IPS DF 6.9 (cell line): ENCODE data around the gene HDAC1.
"Not testable (repeated sequence)": the region's sequence is repeated elsewhere in the genome, so short reads cannot be mapped to it uniquely, and the experiment has no call there.

ENCODE experiments used
- DNase-seq: peaks from one replicate; pipeline ENCODE4 v3.0.0-alpha.2; 2013; ENCODE audit warnings: low read depth, low spot score
- H3K27ac ChIP-seq: one replicate; pipeline ENCODE4 v1.5.1; 2013; ENCODE audit warnings: low read length, control low read depth
- H3K27me3 ChIP-seq: 2 replicates; pipeline ENCODE4 v1.6.1; 2013; ENCODE audit warnings: mild to moderate bottlenecking, low read length; ENCODE audit not compliant: control insufficient read depth, insufficient read depth
- H3K36me3 ChIP-seq: 2 replicates; pipeline ENCODE4 v1.6.1; 2013; ENCODE audit warnings: low read length; ENCODE audit not compliant: control insufficient read depth, insufficient read depth
- H3K4me1 ChIP-seq: 2 replicates; pipeline ENCODE4 v1.6.1; 2013; ENCODE audit warnings: low read length; ENCODE audit not compliant: control insufficient read depth, insufficient read depth
- H3K4me3 ChIP-seq: 2 replicates; pipeline ENCODE4 v1.5.1; 2013; ENCODE audit warnings: mild to moderate bottlenecking, low read length
- H3K9me3 ChIP-seq: 2 replicates; pipeline ENCODE4 v1.6.1; 2013; ENCODE audit warnings: low read length, inconsistent platforms; ENCODE audit not compliant: control insufficient read depth, insufficient read depth
- WGBS: extraction: QIAGEN DNeasy Blood & Tissue Kit; methylation state at CpG from one replicate; pipeline ENCODE4 v1.1.7; 2013; ENCODE audit warnings: mixed read lengths, missing lambda C conversion rate; ENCODE audit not compliant: insufficient read length, insufficient coverage; 5-methylcytosine and 5-hydroxymethylcytosine counted together

HDAC1 gene

DNA sequence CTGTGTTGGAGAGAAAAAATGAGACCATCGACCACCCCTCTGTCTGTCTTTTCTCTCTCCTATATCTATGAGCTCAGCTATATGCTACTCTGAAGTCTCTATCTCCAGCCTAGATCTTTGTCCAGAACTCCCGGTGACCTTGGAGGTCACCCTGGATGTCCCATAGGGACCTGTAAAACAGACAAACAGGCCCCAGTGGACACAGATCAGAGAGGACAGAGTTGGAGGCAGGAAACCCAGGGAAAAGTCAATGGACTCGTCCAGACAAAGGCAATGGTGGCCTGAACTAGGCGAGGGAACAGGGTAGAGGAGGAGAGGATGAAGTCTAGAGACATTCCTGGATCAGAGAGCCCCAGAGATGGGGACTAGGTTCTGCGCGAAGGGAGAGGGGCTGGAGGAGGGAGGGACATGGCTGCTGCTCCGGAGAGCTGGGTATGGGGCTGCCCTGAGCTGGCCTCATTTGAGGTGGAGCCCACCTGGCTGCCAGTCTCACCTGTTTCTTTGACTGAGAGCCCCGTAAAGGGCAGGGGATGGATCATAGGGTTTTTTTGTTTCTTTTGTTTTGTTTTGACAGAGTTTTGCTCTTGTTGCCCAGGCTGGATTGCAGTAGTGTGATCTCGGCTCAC is 54.8 kb downstream of the HDAC1 start:
- Histone ChIP-seq H3K4me3 (no peak overlapping the region), H3K27ac (no peak overlapping the region), H3K27me3 (peaks cover 3% of the 10 kb centered on the region; the same call in 1 of the 2 replicates), H3K36me3 (no peaks in the 10 kb centered on the region), H3K4me1 (no peaks in the 10 kb centered on the region), H3K9me3 (peaks cover 2% of the 10 kb centered on the region; the same call in 1 of the 2 replicates)
- no CpG with 5 or more reads among the region's 9 CpGs for WGBS
- no peak for DNase-seq

DNA sequence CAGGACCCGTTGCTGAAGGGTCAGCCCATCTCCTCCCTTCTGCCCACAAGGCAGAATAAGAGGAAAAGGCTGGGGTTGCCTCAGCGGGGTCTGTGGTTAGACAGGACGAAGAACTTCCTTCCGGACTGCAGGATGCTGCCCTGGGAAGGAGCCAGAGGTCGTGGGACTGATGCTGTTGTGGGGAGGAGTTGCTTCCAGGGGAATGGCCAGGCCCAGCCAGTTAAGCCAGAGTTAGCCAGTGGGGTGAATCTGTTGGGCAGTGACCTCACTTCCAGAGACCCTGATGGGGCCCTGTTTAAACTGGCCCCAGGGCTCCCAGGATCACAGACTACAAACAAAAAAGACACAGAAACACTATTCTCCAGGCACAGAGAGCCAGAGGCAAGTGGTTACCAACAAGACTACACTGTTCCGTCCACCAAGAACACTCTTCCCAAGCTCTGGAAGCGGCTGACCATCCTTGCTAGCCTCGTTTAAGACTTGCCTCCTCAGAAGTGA is 57.4 kb downstream of the HDAC1 start:
- Histone ChIP-seq H3K36me3 (no peaks in the 10 kb centered on the region), H3K27me3 (peaks cover 3% of the 10 kb centered on the region; the same call in 1 of the 2 replicates), H3K27ac (no peak overlapping the region), H3K4me1 (no peaks in the 10 kb centered on the region), H3K9me3 (peaks cover 2% of the 10 kb centered on the region; the same call in 1 of the 2 replicates), H3K4me3 (no peak overlapping the region)
- DNase-seq, result no peak
- WGBS, result no CpG with 5 or more reads among the region's 8 CpGs

DNA sequence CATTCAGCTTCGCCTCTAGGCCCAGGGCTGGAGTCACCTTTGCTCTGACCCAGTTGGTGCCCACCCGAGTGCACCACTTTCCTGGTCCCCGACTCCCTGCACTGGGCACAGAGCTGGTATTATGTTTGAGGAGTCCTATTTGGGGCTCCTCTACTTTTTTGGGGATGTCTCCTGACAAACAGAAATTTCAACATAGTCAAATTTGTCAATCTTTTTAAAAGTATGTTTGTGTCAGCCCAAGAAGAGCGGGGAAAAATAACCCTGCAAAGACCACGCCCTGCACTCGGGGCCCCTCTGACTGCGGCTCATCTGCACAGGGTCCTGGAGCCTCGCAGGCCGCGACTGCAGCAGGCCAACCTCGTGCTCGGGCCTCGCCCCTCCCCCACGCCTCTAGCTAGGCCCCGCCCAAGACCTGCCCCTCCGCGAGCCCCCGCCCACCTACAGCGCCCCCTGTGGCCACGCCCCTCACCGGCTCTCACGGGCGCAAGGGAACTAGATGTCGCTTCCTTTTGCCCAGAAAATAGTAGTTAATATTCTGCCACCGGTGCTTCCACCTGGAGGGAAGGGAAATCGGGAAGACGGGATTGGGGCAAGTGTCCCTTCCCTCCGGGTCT is 59.0 kb downstream of the HDAC1 start:
- H3K36me3 ChIP-seq, result no peaks in the 10 kb centered on the region
- peak overlapping the region; percentile 73; the same call in 1 of the 2 replicates for H3K4me3 ChIP-seq
- peaks cover 2% of the 10 kb centered on the region; the same call in 1 of the 2 replicates for H3K9me3 ChIP-seq
- H3K4me1 ChIP-seq, result no peaks in the 10 kb centered on the region
- WGBS, result no CpG with 5 or more reads among the region's 28 CpGs
- H3K27ac ChIP-seq, result no peak overlapping the region
- H3K27me3 ChIP-seq, result peaks cover 3% of the 10 kb centered on the region; the same call in 1 of the 2 replicates
- no peak for DNase-seq

DNA sequence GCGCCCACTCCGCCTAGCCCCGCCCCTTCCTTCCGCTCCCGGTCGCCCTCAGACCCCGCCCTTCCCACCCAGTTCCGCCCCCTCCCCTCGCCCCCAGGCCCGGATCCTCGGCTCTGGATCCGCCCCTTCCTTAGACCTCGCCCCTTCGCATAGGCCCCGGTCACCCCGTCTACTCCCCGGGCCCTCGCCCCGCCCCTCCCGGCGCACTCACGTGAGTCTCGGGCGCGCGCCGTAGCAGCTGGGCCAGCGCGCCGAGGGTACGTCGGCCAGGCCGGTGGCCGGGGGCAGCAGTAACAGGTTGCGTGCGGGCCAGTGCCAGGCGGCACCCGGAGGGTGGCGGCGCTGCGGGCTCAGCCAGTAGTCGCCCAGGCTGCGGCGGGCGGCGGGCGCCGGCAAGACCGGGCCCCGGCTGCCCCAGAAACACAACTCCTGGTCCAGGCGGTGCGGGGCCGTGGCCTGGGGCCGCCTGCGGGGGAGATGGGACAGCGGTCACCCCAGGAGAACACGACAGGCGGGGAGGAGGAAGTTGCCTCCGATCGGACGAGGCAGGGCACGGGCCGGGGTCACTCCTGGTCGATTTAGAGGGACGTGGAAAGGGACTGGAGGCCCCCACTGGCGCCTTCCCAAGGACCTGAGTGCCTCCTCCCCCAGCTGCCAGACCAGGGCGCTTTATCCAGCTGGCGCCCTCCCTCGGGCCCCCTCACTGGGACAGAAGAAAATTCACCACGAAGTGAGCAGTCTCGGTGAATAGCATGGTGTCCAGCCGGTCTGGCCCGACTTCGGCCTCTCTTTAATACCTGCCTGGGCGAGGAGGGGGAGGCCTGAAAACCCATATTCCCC is 59.7 kb downstream of the HDAC1 start:
- no peaks in the 10 kb centered on the region for H3K4me1 ChIP-seq

DNA sequence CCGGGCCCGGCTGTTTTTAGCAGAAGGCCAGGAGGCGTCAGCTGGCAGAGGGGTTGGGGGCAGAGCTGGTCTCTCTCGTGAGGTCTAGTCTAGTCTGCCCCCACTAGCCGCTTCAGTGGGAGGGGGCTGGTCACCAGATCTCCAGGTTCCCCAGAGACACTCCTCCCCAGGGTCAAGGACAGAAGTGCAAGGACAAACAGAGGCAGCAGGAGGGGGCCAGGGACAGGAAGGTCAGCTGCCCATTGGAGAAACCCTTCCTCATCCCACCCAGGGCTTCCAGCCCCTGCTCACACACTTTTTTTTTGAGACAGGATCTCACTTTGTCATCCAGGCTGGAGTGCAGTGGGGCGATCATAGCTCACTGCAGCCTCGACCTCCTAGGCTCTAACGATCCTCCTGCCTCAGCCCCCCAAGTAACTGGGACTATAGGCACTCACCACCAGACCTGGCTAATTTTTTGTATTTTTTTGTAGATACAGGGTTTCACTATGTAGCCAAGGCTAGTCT is 60.4 kb downstream of the HDAC1 start:
- WGBS, result no CpG with 5 or more reads among the region's 8 CpGs
- no peak for DNase-seq
- Histone ChIP-seq H3K27me3 (peaks cover 3% of the 10 kb centered on the region; the same call in 1 of the 2 replicates), H3K9me3 (peaks cover 2% of the 10 kb centered on the region; the same call in 1 of the 2 replicates), H3K36me3 (no peaks in the 10 kb centered on the region), H3K4me1 (no peaks in the 10 kb centered on the region), H3K4me3 (no peak overlapping the region), H3K27ac (no peak overlapping the region)

More for the DNA sequence above, 59.7 kb downstream of the HDAC1 start:
- no CpG with 5 or more reads among the region's 75 CpGs for WGBS
- peaks cover 2% of the 10 kb centered on the region; the same call in 1 of the 2 replicates for H3K9me3 ChIP-seq
- peak overlapping the region; percentile 73; the same call in 1 of the 2 replicates for H3K4me3 ChIP-seq
- DNase-seq, result peak; percentile 82
- no peak overlapping the region for H3K27ac ChIP-seq
- H3K36me3 ChIP-seq, result no peaks in the 10 kb centered on the region
- H3K27me3 ChIP-seq, result peaks cover 3% of the 10 kb centered on the region; the same call in 1 of the 2 replicates

DNA sequence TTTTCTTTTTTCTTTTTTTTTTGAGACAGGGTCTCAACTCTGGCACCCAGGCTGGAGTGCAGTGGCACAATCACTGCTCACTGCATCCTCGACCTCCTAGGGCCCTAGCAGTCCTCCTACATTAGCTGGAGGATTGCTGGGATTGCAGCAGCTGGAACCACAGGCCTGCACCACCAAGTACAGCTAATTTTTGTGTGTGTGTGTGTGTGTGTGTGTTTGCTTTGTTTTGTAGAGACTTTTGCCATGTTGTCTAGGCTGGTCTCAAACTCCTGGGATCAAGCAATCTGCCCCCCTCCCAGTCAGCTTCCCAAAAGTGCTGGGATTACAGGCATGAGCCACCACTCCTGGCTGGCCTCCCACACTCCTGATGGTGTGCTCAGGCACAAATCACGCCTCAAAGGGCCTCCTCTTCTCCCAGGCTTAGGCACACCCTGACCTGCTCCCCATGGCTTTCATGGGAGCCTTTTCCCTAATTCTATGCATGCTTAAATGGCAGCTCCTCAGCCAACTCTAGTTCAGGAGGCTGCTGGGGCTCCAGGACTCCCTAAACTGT is 61.0 kb downstream of the HDAC1 start:
- Histone ChIP-seq H3K4me1 (no peaks in the 10 kb centered on the region), H3K36me3 (no peaks in the 10 kb centered on the region), H3K27ac (no peak overlapping the region), H3K9me3 (peaks cover 2% of the 10 kb centered on the region; the same call in 1 of the 2 replicates), H3K27me3 (peaks cover 3% of the 10 kb centered on the region; the same call in 1 of the 2 replicates), H3K4me3 (no peak overlapping the region)
- no CpG with 5 or more reads among the region's 2 CpGs for WGBS
- no peak for DNase-seq

DNA sequence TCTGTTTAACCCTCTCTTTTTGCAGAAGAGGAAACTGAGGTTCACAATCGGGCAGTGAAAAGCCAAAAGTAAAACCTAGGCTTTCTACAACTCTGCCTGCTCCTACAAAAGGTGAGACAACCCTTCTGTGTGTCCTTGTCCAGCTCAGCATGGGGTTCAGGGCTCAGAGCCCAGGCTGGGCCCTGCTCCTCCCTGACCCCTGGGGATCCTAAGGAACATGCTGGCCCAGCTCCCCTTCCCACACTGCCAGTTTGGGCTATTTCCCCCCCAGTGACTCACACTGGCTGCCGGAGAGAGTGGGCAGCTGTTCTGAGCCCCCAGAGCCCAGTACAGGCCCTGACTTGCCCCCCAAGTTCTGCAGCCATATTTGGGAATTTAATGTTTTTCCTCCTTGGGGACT is 61.5 kb downstream of the HDAC1 start:
- H3K27me3 ChIP-seq, result peaks cover 3% of the 10 kb centered on the region; the same call in 1 of the 2 replicates
- H3K36me3 ChIP-seq, result no peaks in the 10 kb centered on the region
- DNase-seq, result no peak
- no peaks in the 10 kb centered on the region for H3K4me1 ChIP-seq
- WGBS, result no CpG with 5 or more reads among the region's 2 CpGs
- peaks cover 2% of the 10 kb centered on the region; the same call in 1 of the 2 replicates for H3K9me3 ChIP-seq
- H3K27ac ChIP-seq, result no peak overlapping the region
- no peak overlapping the region for H3K4me3 ChIP-seq

DNA sequence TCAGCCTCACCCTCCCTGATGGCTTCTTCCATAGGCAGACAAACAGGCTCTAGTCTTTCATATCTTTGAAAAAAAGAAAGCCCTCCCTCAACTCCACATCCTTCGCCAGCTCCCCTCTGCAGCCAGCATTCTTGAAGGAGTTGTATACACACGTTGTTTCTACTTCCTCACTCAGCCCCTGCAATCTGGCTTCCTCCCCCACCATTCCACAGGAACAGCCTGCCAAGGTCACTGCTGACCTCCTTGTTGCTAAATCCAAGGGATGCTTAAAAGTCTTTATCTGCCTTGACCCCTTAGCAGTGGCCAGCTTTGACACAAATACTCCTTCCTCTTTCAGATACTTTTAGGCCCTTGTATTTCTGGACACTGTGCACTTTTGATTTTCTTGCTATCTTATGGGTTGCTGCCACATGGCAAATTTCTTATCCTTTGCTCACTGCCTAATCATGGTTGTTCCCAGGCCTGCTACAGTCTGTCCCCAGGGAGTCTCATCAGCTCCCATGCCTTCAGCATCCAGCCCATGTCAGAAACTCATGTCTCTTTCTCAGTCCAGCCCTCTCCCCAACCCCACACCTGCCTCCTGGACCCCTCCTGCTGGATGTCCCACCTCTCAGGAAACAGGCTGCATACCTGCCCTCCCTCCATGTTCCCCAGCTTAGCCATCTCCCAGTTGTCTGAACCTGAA is 62.1 kb downstream of the HDAC1 start:
- Histone ChIP-seq H3K36me3 (no peaks in the 10 kb centered on the region), H3K9me3 (peaks cover 2% of the 10 kb centered on the region; the same call in 1 of the 2 replicates), H3K4me1 (no peaks in the 10 kb centered on the region), H3K27me3 (peaks cover 3% of the 10 kb centered on the region; the same call in 1 of the 2 replicates), H3K27ac (no peak overlapping the region), H3K4me3 (no peak overlapping the region)
- DNase-seq, result no peak
- no CpG with 5 or more reads among the region's 2 CpGs for WGBS

DNA sequence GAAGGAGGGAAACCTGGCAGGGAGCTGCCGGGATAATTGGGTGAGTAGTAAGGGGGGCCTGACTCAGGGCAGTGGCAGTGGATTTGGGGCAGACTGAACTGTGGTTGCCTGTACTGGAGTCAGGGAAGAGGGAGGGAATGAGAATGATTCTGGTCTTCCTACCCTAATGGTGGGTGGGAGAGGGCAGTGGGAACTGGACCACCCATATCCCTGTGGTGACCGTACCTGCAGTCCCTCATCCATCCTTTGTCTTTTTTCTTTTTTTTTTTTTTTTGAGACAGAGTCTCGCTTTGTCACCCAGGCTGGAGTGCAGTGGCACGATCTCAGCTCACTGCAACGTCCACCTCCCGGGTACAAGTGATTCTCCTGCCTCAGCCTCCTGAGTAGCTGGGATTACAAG is 63.9 kb downstream of the HDAC1 start:
- H3K27me3 ChIP-seq, H3K4me1 ChIP-seq, H3K9me3 ChIP-seq, H3K36me3 ChIP-seq, H3K4me3 ChIP-seq, H3K27ac ChIP-seq, DNase-seq: not testable (repeated sequence)
- WGBS, result no CpG with 5 or more reads among the region's 6 CpGs
